Measurements from ENCODE around the gene ZNF761.
"Not testable (repeated sequence)": the region's sequence is repeated elsewhere in the genome, so short reads cannot be mapped to it uniquely, and the experiment has no call there.

The ZNF761 gene

DNA sequence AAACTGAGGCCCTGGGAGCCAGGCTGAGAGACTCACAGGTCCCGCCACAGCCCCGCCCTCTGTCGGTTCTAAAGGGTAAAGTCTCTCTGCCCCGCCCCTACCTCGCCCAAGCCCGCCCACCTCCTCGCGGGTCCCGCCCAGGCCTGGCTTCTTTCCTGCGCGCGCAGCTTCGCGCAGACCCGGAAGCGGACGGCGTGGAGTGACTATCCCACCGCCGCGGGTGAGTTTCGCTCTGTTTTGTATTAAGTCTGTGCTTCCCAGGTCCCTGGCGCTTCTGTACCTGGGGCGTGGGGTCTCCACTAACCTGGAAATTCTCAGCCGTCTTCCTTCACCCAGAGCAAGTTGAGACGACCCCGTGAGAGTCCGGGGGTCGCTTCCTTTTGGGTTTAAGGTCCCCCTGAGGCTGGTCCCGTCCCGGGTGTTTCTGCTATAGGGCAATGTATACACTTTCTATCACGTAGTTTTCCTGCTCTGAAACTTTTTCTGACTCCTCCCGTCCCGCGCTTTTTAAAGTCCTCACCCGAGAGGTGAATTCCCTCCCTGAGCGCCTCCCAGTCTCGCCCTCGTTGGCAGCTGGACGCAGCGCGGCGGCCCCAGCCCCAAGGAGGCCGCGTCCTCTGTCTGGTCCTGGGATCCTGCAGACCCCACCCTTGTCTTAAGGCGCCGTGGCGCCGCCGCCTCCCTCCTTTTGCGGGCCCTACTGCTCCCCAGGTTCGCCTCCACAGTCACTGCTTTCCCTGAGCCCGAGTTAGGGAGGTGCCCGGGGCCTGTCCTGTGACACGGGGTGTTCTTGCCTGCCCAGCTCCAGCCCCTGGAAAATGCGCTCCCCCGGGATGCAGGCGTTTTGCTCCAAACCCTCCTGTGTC, 36.6 kb upstream of the ZNF761 start, which contains the start of gene ZNF765:
TSS of gene ZNF765 (plus strand) at position 176 of the 866 bp plus-strand sequence. CDS start 2,867 bp downstream, outside the sequence.
- Mint-ChIP-seq H3K4me1 (peaks cover 42% of the 10 kb centered on the region), H3K36me3 (ENCODE audit: low read depth) (peaks cover 34% of the 10 kb centered on the region), H3K27ac (peak within 1 kb of the TSS; percentile 98), H3K4me3 (peak within 1 kb of the TSS; percentile 88), H3K9me3 (peaks cover 38% of the 10 kb centered on the region), H3K27me3 (ENCODE audit: low read depth, poor library complexity) (no peaks in the 10 kb centered on the region)
- peak; percentile 45 for TF ChIP-seq CTCF (IDR thresholded peaks at IDR 0.05)
- DNase-seq, result peak; percentile 97

GRCh38 chr19:53395840-53396524, 35.8 kb upstream of the ZNF761 start:
- peaks cover 38% of the 10 kb centered on the region for H3K9me3 Mint-ChIP-seq
- not testable (repeated sequence) for H3K27me3 Mint-ChIP-seq (ENCODE audit: low read depth, poor library complexity); DNase-seq
- peak overlapping the region; percentile 88 for H3K4me3 Mint-ChIP-seq
- H3K36me3 Mint-ChIP-seq (ENCODE audit: low read depth), result peaks cover 35% of the 10 kb centered on the region
- peak overlapping the region; percentile 86 for H3K27ac Mint-ChIP-seq
- peaks cover 45% of the 10 kb centered on the region for H3K4me1 Mint-ChIP-seq

DNA sequence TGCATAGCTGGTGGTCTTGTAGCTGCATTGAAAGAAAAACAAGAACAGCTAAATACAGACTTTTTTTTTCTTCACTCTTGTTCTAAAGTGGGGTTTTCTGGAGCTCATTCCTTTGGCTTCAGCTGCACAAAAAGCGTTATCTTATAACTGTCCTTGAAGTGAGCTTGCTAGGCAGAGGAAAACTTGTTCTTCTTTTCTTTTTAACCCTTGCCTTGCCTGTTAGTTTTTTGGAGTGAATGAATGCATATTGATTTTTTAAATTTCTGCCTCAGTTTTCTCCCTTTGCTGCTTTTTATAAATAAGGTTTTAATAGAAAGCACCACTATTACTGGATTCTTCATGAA, 35.3 kb upstream of the ZNF761 start:
- peaks cover 37% of the 10 kb centered on the region for H3K9me3 Mint-ChIP-seq
- peaks cover 45% of the 10 kb centered on the region for H3K4me1 Mint-ChIP-seq
- no peaks in the 10 kb centered on the region for H3K27me3 Mint-ChIP-seq (ENCODE audit: low read depth, poor library complexity)
- TF ChIP-seq CTCF (IDR thresholded peaks at IDR 0.05), result no peak
- peak overlapping the region; percentile 88 for H3K4me3 Mint-ChIP-seq
- peaks cover 38% of the 10 kb centered on the region for H3K36me3 Mint-ChIP-seq (ENCODE audit: low read depth)
- no peak for DNase-seq
- H3K27ac Mint-ChIP-seq, result no peak overlapping the region

DNA sequence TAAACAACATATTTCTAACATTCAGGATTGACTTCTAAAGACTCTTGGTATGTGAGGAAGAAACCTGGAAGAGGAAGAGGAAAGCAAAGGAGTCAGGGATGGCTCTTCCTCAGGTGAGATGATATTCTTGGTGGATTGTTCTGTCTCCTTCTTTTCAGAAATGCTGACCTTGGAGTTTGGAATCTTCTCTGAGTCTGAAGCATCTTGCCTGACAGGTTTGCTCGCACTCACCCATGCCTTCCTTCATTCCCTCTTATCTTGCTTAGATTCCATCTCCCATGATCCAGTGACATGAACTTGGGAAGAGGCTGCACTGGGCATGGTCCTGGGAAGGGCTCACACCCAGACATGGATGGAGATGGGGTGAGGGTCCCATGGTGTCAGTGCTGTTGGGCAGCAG, 33.9 kb upstream of the ZNF761 start:
- Mint-ChIP-seq H3K9me3 (peaks cover 39% of the 10 kb centered on the region), H3K4me1 (peaks cover 38% of the 10 kb centered on the region), H3K36me3 (ENCODE audit: low read depth) (peaks cover 52% of the 10 kb centered on the region)
- not testable (repeated sequence) for H3K27ac Mint-ChIP-seq; H3K27me3 Mint-ChIP-seq (ENCODE audit: low read depth, poor library complexity); DNase-seq; H3K4me3 Mint-ChIP-seq

- H3K4me1 Mint-ChIP-seq, result no peaks in the 10 kb centered on the region
- no peak for DNase-seq
- no peaks in the 10 kb centered on the region for H3K27me3 Mint-ChIP-seq (ENCODE audit: low read depth, poor library complexity)
- H3K27ac Mint-ChIP-seq, result no peak overlapping the region
- TF ChIP-seq CTCF (IDR thresholded peaks at IDR 0.05), result no peak
- peaks cover 91% of the 10 kb centered on the region for H3K36me3 Mint-ChIP-seq (ENCODE audit: low read depth)
- H3K4me3 Mint-ChIP-seq, result no peak overlapping the region
- peaks cover 96% of the 10 kb centered on the region for H3K9me3 Mint-ChIP-seq
These were observed 22.1 kb upstream of the ZNF761 start for GRCh38 chr19:53409505-53410204.

GRCh38 chr19:53420520-53421315, 11.1 kb upstream of the ZNF761 start:
- DNase-seq; H3K4me3 Mint-ChIP-seq; H3K27me3 Mint-ChIP-seq (ENCODE audit: low read depth, poor library complexity): not testable (repeated sequence)
- H3K36me3 Mint-ChIP-seq (ENCODE audit: low read depth), result peaks cover 26% of the 10 kb centered on the region
- H3K9me3 Mint-ChIP-seq, result peaks cover 40% of the 10 kb centered on the region
- peak overlapping the region; percentile 99 for H3K27ac Mint-ChIP-seq
- peaks cover 47% of the 10 kb centered on the region for H3K4me1 Mint-ChIP-seq

Data from nephron progenitor cell (in vitro differentiated cells).